Ovary (tissue), 9 donors: ENCODE measurements around the gene SFT2D1. TPM values are rescaled to one million over a fixed set of nuclear protein-coding genes. Genes with fewer than 3 reads are reported as not detected.
A peak's percentile ranks its signal among the peaks of the same experiment; 100 is the strongest.
"Not testable (repeated sequence)": the region's sequence is repeated elsewhere in the genome, so short reads cannot be mapped to it uniquely, and the experiment has no call there.

Experiments used
- DNase-seq, 5 donors: peaks; one replicate each; pipeline ENCODE4 v3.0.0-alpha.2; 2019 to 2020
- H3K27ac ChIP-seq, 2 donors: fragments of 200-600 bp; one replicate each; pipeline versions ENCODE4 v1.5.1 to v1.8.0; 2019 to 2022
- H3K27me3 ChIP-seq: fragments of 200-600 bp; one replicate; pipeline ENCODE4 v1.8.0; 2022
- H3K36me3 ChIP-seq: fragments of 200-600 bp; sonication (generic); one replicate; pipeline ENCODE4 v1.5.1; 2019
- H3K4me1 ChIP-seq: one replicate; pipeline ENCODE4 v1.8.1; 2013; ENCODE audit warnings: mild to moderate bottlenecking, moderate library complexity; ENCODE audit not compliant: insufficient read depth
- H3K4me3 ChIP-seq: fragments of 200-600 bp; sonication (generic); one replicate; pipeline ENCODE4 v1.5.1; 2017
- H3K9me3 ChIP-seq, 2 donors: fragments of 200-600 bp in 1 of 2; sonication (generic) in 1 of 2; one replicate each; pipeline versions ENCODE4 v1.5.1 to v1.8.1; 2013 to 2019; ENCODE audit warnings: mild to moderate bottlenecking in 1 of 2, moderate library complexity in 1 of 2
- EP300 ChIP-seq: sonication (generic); formaldehyde crosslinking; IDR thresholded peaks from one replicate; pipeline ENCODE4 v1.6.1; 2017; ENCODE audit warnings: antibody characterized with exemption
- POLR2A ChIP-seq: fragments of 450-650 bp; IDR thresholded peaks from one replicate; pipeline ENCODE4 v1.6.1; 2017; ENCODE audit warnings: antibody characterized with exemption, mild to moderate bottlenecking, moderate library complexity
- WGBS, 3 donors: extraction: QIAGEN DNeasy Blood & Tissue Kit in 1 of 3; methylation state at CpG; one replicate each; pipeline versions ENCODE4 v1.1.5 to v1.1.7; 2013 to 2017; 5-methylcytosine and 5-hydroxymethylcytosine counted together
- intact Hi-C, 4 donors: fragments of 100-400 bp; cut with DNase I; formaldehyde crosslinking; loops; one replicate each; pipeline versions ENCODE4 v1.11.0 to v1.15.1; 2022 to 2023
- polyA plus RNA-seq, 2 donors: library from polyadenylated mRNA; stranded (reverse); fragments of 200-250 nt in 1 of 2; fragments of 350-450 nt in 1 of 2; fragmentation: Illumina TruSeq in 1 of 2; extraction: RNeasy Lipid Tissue Mini Kit (QIAGEN cat#74804) in 1 of 2; gene quantifications; one replicate each; pipeline ENCODE4 v1.2.3, GENCODE V29; 2013 to 2014
- total RNA-seq, 7 donors: library from RNA; depleted of rRNA in 2 of 7; stranded (reverse); fragments of >200 nt in 2 of 7; fragmentation: NEBNext Ultra II Directional in 3 of 7; extraction: Animal tissue kit (Norgen Biotek cat#: 25700) in 3 of 7; gene quantifications; one replicate each; pipeline versions ENCODE4 v1.1.0 to v1.2.4, GENCODE V29; 2016 to 2023
- TF ChIP-seq, protein P1 (sequence below), 3 donors: fragments of 450-650 bp in 2 of 3; fragments of 200-600 bp in 1 of 3; IDR thresholded peaks; one replicate each; pipeline versions ENCODE4 v1.5.1 to v1.8.0; 2016 to 2022; ENCODE audit warnings: antibody characterized with exemption in 3 of 3, mild to moderate bottlenecking in 1 of 3
- donor health status: DM: no; HTN: no; CAD: no; lungs with moderate emphysema.
- donor health status: DM: no; HTN: no; CAD: no.
- donor health status: Bipolar disorder and iron deficiency.
- donor health status: DM: yes; HTN: yes; CAD: no.
- donor health status: DM: no; HTN: no; CAD: no.
- donor health status: DM: yes; HTN: yes; CAD: no.

SFT2D1 gene
- total and polyA plus RNA-seq, 9 donors: 25.9 to 50.3 (median 34.4) TPM

DNA sequence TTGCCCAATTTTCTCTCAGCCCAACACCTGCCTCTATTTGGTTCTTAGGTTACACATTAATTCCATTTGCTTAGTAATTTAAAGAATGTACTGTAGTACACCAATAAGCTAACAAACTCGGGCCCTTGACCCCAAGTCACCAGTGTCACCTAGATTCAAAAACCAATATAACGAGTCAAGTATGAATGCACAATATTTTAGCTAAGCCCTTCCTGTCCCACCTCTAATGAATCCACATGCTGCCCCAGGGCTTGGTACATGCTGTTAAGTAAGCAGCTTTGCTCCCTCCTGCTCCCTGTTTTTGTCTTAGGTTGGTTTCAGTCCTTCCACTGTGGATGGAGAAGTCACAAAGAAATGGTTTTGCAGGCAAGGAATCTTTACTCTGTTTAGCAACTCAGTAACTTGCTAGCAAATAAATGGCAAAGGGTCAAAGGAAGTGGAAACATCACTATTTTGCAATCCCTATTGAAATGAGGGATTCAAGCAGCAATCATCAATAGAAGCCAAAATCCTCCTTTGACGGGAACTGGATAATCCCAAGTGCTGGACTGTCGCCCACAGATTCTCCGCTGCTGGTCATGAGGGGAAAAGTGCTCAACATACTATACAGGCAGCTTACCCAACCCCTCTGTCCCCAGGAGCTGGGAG is 45.4 kb upstream of the SFT2D1 start:
- Histone ChIP-seq H3K4me1 (no peaks in the 10 kb centered on the region), H3K27ac (no peak overlapping the region), H3K9me3 (no peaks in the 10 kb centered on the region), H3K36me3 (no peaks in the 10 kb centered on the region), H3K4me3 (no peak overlapping the region), H3K27me3 (no peaks in the 10 kb centered on the region)
- TF ChIP-seq EP300 (no peak), POLR2A (no peak)
- TF ChIP-seq, protein P1, sequence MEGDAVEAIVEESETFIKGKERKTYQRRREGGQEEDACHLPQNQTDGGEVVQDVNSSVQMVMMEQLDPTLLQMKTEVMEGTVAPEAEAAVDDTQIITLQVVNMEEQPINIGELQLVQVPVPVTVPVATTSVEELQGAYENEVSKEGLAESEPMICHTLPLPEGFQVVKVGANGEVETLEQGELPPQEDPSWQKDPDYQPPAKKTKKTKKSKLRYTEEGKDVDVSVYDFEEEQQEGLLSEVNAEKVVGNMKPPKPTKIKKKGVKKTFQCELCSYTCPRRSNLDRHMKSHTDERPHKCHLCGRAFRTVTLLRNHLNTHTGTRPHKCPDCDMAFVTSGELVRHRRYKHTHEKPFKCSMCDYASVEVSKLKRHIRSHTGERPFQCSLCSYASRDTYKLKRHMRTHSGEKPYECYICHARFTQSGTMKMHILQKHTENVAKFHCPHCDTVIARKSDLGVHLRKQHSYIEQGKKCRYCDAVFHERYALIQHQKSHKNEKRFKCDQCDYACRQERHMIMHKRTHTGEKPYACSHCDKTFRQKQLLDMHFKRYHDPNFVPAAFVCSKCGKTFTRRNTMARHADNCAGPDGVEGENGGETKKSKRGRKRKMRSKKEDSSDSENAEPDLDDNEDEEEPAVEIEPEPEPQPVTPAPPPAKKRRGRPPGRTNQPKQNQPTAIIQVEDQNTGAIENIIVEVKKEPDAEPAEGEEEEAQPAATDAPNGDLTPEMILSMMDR (IDR thresholded peaks at IDR 0.05): no peak
- DNase-seq: no peak
- intact Hi-C loops: no loop called here
- WGBS, 3 donors: 72 to 81% (median 76%) methylated on average over 5 of the region's 5 CpGs

GRCh38 chr6:166387098-166387497 is 44.8 kb upstream of the SFT2D1 start:
- H3K36me3 ChIP-seq, H3K27ac ChIP-seq, H3K4me1 ChIP-seq, intact Hi-C loops, H3K4me3 ChIP-seq, H3K27me3 ChIP-seq, DNase-seq, H3K9me3 ChIP-seq: not testable (repeated sequence)
- 94 to 97% (median 96%) methylated on average over 9 of the region's 9 CpGs for WGBS, 3 donors

DNA sequence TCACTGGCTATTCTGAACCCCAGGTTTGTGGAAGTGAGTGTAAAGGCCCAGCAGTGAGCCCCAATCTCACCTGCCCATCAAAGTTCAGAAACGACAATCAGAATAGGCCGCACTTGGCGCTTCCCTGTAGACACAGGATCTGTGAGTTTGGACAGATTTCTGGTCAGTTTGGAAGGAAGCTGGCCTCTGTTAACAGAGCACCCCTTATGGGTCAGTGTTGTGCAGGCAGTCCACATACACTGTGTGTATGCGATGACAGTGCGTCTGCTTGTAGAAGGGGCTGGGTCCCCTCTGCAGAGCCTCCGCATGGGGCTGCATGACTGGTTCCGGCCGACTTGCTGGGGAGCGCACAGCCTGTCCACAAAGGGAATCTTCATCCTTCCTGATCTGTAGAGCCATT is 43.8 kb upstream of the SFT2D1 start:
- DNase-seq: no peak
- 95% methylated on average over 9 of the region's 9 CpGs for WGBS, 3 donors
- intact Hi-C loops: no loop called here
- H3K27me3 ChIP-seq: no peaks in the 10 kb centered on the region
- TF ChIP-seq, protein P1 (IDR thresholded peaks at IDR 0.05): no peak
- TF ChIP-seq EP300 (no peak), POLR2A (no peak)
- no peaks in the 10 kb centered on the region for H3K9me3 ChIP-seq
- H3K4me3 ChIP-seq: no peak overlapping the region
- no peaks in the 10 kb centered on the region for H3K36me3 ChIP-seq
- H3K27ac ChIP-seq: no peak overlapping the region
- no peaks in the 10 kb centered on the region for H3K4me1 ChIP-seq

DNA sequence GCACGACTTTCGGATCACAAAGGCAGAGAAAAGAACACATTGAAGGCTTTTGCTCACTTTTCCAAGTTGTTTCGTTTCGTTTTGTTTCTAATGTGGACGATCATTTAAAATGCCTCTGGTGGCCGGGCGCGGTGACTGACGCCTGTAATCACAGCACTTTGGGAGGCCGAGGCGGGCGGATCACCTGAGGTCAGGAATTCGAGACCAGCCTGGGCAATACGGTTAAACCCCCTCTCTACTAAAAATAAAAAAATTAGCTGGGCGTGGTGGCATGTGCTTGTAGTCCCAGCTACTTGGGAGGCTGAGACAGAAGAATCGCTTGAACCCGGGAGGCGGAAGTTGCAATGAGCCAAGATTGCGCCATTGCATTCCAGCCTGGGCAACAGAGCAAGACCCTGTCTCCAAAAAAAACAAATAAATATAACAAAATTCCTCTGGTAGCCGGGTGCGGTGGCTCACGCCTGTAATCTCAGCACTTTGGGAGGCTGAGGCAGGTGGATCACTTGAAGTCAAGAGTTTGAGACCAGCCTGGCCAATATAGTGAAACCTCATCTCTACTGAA is 41.5 kb upstream of the SFT2D1 start:
- not testable (repeated sequence) for H3K4me1 ChIP-seq, DNase-seq, H3K36me3 ChIP-seq, H3K27me3 ChIP-seq, H3K9me3 ChIP-seq
- intact Hi-C loops: loop anchor here in 1 of 4 donors (5.0 kb wide), 1 partner anchor 42 kb away; the partner anchor contains the start of gene SFT2D1
- 12 to 18% (median 14%) methylated on average over 22 of the region's 22 CpGs for WGBS, 3 donors
- Histone ChIP-seq H3K27ac (peak overlapping the region; percentile 1 to 91), H3K4me3 (peak overlapping the region; percentile 93)

GRCh38 chr6:166382933-166383801 is 40.8 kb upstream of the SFT2D1 start, which contains the start of gene MPC1:
MPC1 (minus strand) TSS chr6:166382940; CDS start chr6:166382876, 64 bp downstream.
- H3K27ac ChIP-seq: peak within 1 kb of the TSS; percentile 53 to 91
- peak; percentile 93 to 98 (median 96) for DNase-seq
- no peaks in the 10 kb centered on the region for H3K4me1 ChIP-seq
- TF ChIP-seq, protein P1 (IDR thresholded peaks at IDR 0.05): no peak
- no peak for TF ChIP-seq EP300
- TF ChIP-seq POLR2A: peak; percentile 39
- intact Hi-C loops: loop anchor here in 1 of 4 donors (5.0 kb wide), 1 partner anchor 41 kb away; the partner anchor contains the start of gene SFT2D1
- H3K9me3 ChIP-seq: no peaks in the 10 kb centered on the region
- 0% methylated on average over 18 to 94 of the region's 94 CpGs for WGBS, 3 donors
- H3K36me3 ChIP-seq: no peaks in the 10 kb centered on the region
- H3K4me3 ChIP-seq: peak within 1 kb of the TSS; percentile 93
- no peaks in the 10 kb centered on the region for H3K27me3 ChIP-seq
